ENCODE data around the gene TNNI3K. TPM values are rescaled to one million over a fixed set of nuclear protein-coding genes. Genes with fewer than 3 reads are reported as not detected.
"Not testable (repeated sequence)": the region's sequence is repeated elsewhere in the genome, so short reads cannot be mapped to it uniquely, and the experiment has no call there.

Gene TNNI3K
- 4.7 TPM for total RNA-seq

- DNase-seq (ENCODE audit: low spot score), result no peak
Observed at GRCh38 chr1:74235153-74235552, at the start of gene TNNI3K. Gene TNNI3K, plus strand, starts transcription at chr1:74235387. Its CDS starts 65 bp downstream, at chr1:74235452.

GRCh38 chr1:74193908-74194307 is 41.3 kb upstream of the TNNI3K start:
- no peak for DNase-seq (ENCODE audit: low spot score)

GRCh38 chr1:74195339-74195738 is 39.8 kb upstream of the TNNI3K start:
- no peak for DNase-seq (ENCODE audit: low spot score)

- no peak for DNase-seq (ENCODE audit: low spot score)
Observed at GRCh38 chr1:74197255-74197654, 37.9 kb upstream of the TNNI3K start.

- peak; percentile 96 for DNase-seq (ENCODE audit: low spot score)
Observed at GRCh38 chr1:74197657-74198552, 37.3 kb upstream of the TNNI3K start, which contains the start of the genes FPGT and LRRIQ3. Gene FPGT, plus strand, starts transcription at chr1:74198242. Its CDS starts 37 bp downstream, at chr1:74198279. Gene LRRIQ3, minus strand, starts transcription at chr1:74198176. Its CDS starts 14,492 bp downstream, at chr1:74183684.

- DNase-seq (ENCODE audit: low spot score), result no peak
Observed at GRCh38 chr1:74199504-74199903, 35.7 kb upstream of the TNNI3K start.

GRCh38 chr1:74205266-74205665 is 29.9 kb upstream of the TNNI3K start:
- DNase-seq (ENCODE audit: low spot score), result no peak

GRCh38 chr1:74215229-74215628 is 20.0 kb upstream of the TNNI3K start:
- DNase-seq (ENCODE audit: low spot score), result no peak

GRCh38 chr1:74222701-74223100 is 12.5 kb upstream of the TNNI3K start:
- DNase-seq (ENCODE audit: low spot score), result no peak

- DNase-seq (ENCODE audit: low spot score), result no peak
Observed at GRCh38 chr1:74223453-74223852, 11.7 kb upstream of the TNNI3K start.

- DNase-seq (ENCODE audit: low spot score), result no peak
Observed at GRCh38 chr1:74236440-74236839, 1.3 kb downstream of the TNNI3K start.

GRCh38 chr1:74237035-74237434 is 1.8 kb downstream of the TNNI3K start:
- no peak for DNase-seq (ENCODE audit: low spot score)

- DNase-seq (ENCODE audit: low spot score), result no peak
Observed at GRCh38 chr1:74237787-74238186, 2.6 kb downstream of the TNNI3K start.

GRCh38 chr1:74245168-74245772 is 10.1 kb downstream of the TNNI3K start:
- DNase-seq (ENCODE audit: low spot score), result no peak

- DNase-seq (ENCODE audit: low spot score), result no peak
Observed at GRCh38 chr1:74246315-74246714, 11.1 kb downstream of the TNNI3K start.

GRCh38 chr1:74247881-74248528 is 12.8 kb downstream of the TNNI3K start:
- DNase-seq (ENCODE audit: low spot score), result no peak

GRCh38 chr1:74253243-74253824 is 18.1 kb downstream of the TNNI3K start:
- DNase-seq (ENCODE audit: low spot score), result not testable (repeated sequence)

- DNase-seq (ENCODE audit: low spot score), result no peak
Observed at GRCh38 chr1:74266001-74266400, 30.8 kb downstream of the TNNI3K start.

- no peak for DNase-seq (ENCODE audit: low spot score)
Observed at GRCh38 chr1:74271503-74271902, 36.3 kb downstream of the TNNI3K start.

GRCh38 chr1:74280642-74281396 is 45.6 kb downstream of the TNNI3K start:
- no peak for DNase-seq (ENCODE audit: low spot score)

GRCh38 chr1:74286414-74286813 is 51.2 kb downstream of the TNNI3K start:
- DNase-seq (ENCODE audit: low spot score), result no peak
